ENCODE measurements around the gene MBTPS1. TPM values are rescaled to one million over a fixed set of nuclear protein-coding genes. Genes with fewer than 3 reads are reported as not detected.

MBTPS1 gene
- total and polyA plus RNA-seq, 4 donors = 21.1 to 65.0 (median 30.8) TPM

GRCh38 chr16:84068783-84069462, 47.8 kb downstream of the MBTPS1 start:
- Histone ChIP-seq H3K36me3 (ENCODE audit: control insufficient read depth in 4 of 4, insufficient read depth in 3 of 4, low read depth in 1 of 4, low read length in 3 of 4) (peaks cover 11 to 90% (median 60%) of the 10 kb centered on the region in 4 donors), H3K27ac (ENCODE audit: low read depth in 1 of 2, low read length in 2 of 2) (no peak overlapping the region), H3K27me3 (ENCODE audit: control insufficient read depth in 4 of 4, insufficient read depth in 4 of 4, low read length in 3 of 4) (no peaks in the 10 kb centered on the region), H3K9me3 (ENCODE audit: control insufficient read depth in 4 of 4, low read length in 3 of 4) (no peaks in the 10 kb centered on the region), H3K4me1 (ENCODE audit: control insufficient read depth in 4 of 4, insufficient read depth in 4 of 4, low read length in 3 of 4) (no peaks in the 10 kb centered on the region), H3K9ac (ENCODE audit: low read depth in 1 of 2, low read length in 2 of 2) (no peak overlapping the region), H3K4me3 (ENCODE audit: low read depth in 1 of 3, low read length in 3 of 3) (no peak overlapping the region)
- TF ChIP-seq ZBTB33 (IDR thresholded peaks at IDR 0.05) (no peak), FOXA1 (IDR thresholded peaks at IDR 0.05) (no peak), RXRA (IDR thresholded peaks at IDR 0.05) (no peak), RAD21 (IDR thresholded peaks at IDR 0.05) (no peak), NR2F2 (IDR thresholded peaks at IDR 0.05) (no peak), GABPA (IDR thresholded peaks at IDR 0.05 in 1 of 2, conservative IDR thresholded peaks at IDR 0.05 in 1 of 2) (no peak)
- TF ChIP-seq, protein P1, sequence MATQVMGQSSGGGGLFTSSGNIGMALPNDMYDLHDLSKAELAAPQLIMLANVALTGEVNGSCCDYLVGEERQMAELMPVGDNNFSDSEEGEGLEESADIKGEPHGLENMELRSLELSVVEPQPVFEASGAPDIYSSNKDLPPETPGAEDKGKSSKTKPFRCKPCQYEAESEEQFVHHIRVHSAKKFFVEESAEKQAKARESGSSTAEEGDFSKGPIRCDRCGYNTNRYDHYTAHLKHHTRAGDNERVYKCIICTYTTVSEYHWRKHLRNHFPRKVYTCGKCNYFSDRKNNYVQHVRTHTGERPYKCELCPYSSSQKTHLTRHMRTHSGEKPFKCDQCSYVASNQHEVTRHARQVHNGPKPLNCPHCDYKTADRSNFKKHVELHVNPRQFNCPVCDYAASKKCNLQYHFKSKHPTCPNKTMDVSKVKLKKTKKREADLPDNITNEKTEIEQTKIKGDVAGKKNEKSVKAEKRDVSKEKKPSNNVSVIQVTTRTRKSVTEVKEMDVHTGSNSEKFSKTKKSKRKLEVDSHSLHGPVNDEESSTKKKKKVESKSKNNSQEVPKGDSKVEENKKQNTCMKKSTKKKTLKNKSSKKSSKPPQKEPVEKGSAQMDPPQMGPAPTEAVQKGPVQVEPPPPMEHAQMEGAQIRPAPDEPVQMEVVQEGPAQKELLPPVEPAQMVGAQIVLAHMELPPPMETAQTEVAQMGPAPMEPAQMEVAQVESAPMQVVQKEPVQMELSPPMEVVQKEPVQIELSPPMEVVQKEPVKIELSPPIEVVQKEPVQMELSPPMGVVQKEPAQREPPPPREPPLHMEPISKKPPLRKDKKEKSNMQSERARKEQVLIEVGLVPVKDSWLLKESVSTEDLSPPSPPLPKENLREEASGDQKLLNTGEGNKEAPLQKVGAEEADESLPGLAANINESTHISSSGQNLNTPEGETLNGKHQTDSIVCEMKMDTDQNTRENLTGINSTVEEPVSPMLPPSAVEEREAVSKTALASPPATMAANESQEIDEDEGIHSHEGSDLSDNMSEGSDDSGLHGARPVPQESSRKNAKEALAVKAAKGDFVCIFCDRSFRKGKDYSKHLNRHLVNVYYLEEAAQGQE (IDR thresholded peaks at IDR 0.05) = no peak
- TF ChIP-seq, protein P2, sequence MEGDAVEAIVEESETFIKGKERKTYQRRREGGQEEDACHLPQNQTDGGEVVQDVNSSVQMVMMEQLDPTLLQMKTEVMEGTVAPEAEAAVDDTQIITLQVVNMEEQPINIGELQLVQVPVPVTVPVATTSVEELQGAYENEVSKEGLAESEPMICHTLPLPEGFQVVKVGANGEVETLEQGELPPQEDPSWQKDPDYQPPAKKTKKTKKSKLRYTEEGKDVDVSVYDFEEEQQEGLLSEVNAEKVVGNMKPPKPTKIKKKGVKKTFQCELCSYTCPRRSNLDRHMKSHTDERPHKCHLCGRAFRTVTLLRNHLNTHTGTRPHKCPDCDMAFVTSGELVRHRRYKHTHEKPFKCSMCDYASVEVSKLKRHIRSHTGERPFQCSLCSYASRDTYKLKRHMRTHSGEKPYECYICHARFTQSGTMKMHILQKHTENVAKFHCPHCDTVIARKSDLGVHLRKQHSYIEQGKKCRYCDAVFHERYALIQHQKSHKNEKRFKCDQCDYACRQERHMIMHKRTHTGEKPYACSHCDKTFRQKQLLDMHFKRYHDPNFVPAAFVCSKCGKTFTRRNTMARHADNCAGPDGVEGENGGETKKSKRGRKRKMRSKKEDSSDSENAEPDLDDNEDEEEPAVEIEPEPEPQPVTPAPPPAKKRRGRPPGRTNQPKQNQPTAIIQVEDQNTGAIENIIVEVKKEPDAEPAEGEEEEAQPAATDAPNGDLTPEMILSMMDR (IDR thresholded peaks at IDR 0.05; ENCODE audit: low read depth, low read length, missing input control) = no peak
- no peak for DNase-seq (ENCODE audit: low spot score)
- WGBS = 89% methylated on average over 13 of the region's 13 CpGs

DNA sequence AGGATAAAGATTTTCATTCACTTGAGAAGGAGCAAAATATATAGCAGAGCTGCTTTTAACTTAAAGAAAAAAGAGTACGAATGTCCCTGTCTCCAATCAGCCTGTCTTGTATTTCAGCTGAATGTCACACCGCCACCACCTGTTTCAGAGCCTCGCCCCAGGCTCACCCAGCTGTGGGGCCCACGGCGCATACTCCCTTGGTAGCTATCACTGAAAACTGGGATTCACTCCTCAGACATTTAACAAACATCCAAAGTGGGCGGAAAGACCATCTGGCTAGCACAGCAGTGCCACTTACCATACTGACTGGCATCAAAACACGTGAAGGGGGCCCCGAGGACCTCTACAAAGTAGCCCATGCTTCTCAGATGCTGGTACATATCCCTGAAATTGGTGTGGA, 48.7 kb downstream of the MBTPS1 start:
- WGBS = 97% methylated on average over 8 of the region's 8 CpGs
- Histone ChIP-seq H3K4me1 (ENCODE audit: control insufficient read depth in 4 of 4, insufficient read depth in 4 of 4, low read length in 3 of 4) (no peaks in the 10 kb centered on the region), H3K9me3 (ENCODE audit: control insufficient read depth in 4 of 4, low read length in 3 of 4) (no peaks in the 10 kb centered on the region), H3K4me3 (ENCODE audit: low read depth in 1 of 3, low read length in 3 of 3) (no peak overlapping the region), H3K27me3 (ENCODE audit: control insufficient read depth in 4 of 4, insufficient read depth in 4 of 4, low read length in 3 of 4) (no peaks in the 10 kb centered on the region), H3K9ac (ENCODE audit: low read depth in 1 of 2, low read length in 2 of 2) (no peak overlapping the region), H3K27ac (ENCODE audit: low read depth in 1 of 2, low read length in 2 of 2) (no peak overlapping the region), H3K36me3 (ENCODE audit: control insufficient read depth in 4 of 4, insufficient read depth in 3 of 4, low read depth in 1 of 4, low read length in 3 of 4) (peaks cover 13 to 89% (median 61%) of the 10 kb centered on the region in 4 donors)
- DNase-seq (ENCODE audit: low spot score) = no peak
- no peak for TF ChIP-seq TAF1 (conservative IDR thresholded peaks at IDR 0.05)
- TF ChIP-seq, protein P1 (IDR thresholded peaks at IDR 0.05) = no peak
- TF ChIP-seq GABPA (IDR thresholded peaks at IDR 0.05 in 1 of 2, conservative IDR thresholded peaks at IDR 0.05 in 1 of 2) = no peak
- no peak for TF ChIP-seq ZBTB33 (IDR thresholded peaks at IDR 0.05)
- TF ChIP-seq, protein P2 (IDR thresholded peaks at IDR 0.05; ENCODE audit: low read depth, low read length, missing input control) = no peak
- no peak for TF ChIP-seq FOXA1 (IDR thresholded peaks at IDR 0.05)
- no peak for TF ChIP-seq EGR1 (IDR thresholded peaks at IDR 0.05; ENCODE audit: low read depth in 2 of 2)
- TF ChIP-seq HNF4A (conservative IDR thresholded peaks at IDR 0.05) = no peak
- TF ChIP-seq ATF3 (IDR thresholded peaks at IDR 0.05) = no peak
- TF ChIP-seq RXRA (IDR thresholded peaks at IDR 0.05) = no peak

All from liver (tissue), 9 donors.